KMS-11 (cell line): ENCODE results near the gene TDRD6.

Experiments used
- H2AFZ ChIP-seq: fragments of 200-600 bp; sonication (generic); 2 replicates; pipeline ENCODE4 v1.6.1; 2016; ENCODE audit warnings: antibody characterized with exemption, mixed run types, low read depth
- H3K27ac ChIP-seq: fragments of 200-600 bp; sonication (generic); 2 replicates; pipeline ENCODE4 v1.6.1; 2016; ENCODE audit warnings: mild to moderate bottlenecking, mixed run types
- H3K27me3 ChIP-seq: fragments of 200-600 bp; sonication (generic); 2 replicates; pipeline ENCODE4 v1.6.1; 2017; ENCODE audit warnings: mild to moderate bottlenecking, low read depth, mixed run types, moderate library complexity; ENCODE audit not compliant: insufficient read depth
- H3K36me3 ChIP-seq: fragments of 200-600 bp; sonication (generic); 2 replicates; pipeline ENCODE4 v1.6.1; 2017; ENCODE audit warnings: mild to moderate bottlenecking, mixed run types; ENCODE audit not compliant: insufficient read depth
- H3K4me1 ChIP-seq: fragments of 200-600 bp; sonication (generic); 2 replicates; pipeline ENCODE4 v1.6.1; 2016; ENCODE audit warnings: mild to moderate bottlenecking, low read depth, mixed run types; ENCODE audit not compliant: poor library complexity, severe bottlenecking
- H3K4me2 ChIP-seq: fragments of 200-600 bp; sonication (generic); 2 replicates; pipeline ENCODE4 v1.7.0; 2016; ENCODE audit warnings: mild to moderate bottlenecking, mixed run types
- H3K4me3 ChIP-seq: fragments of 200-600 bp; sonication (generic); IDR thresholded peaks from 2 replicates; pipeline ENCODE4 v1.6.1; 2017; ENCODE audit warnings: low read depth, low read length, mixed read lengths; ENCODE audit not compliant: insufficient read depth
- H3K79me2 ChIP-seq: fragments of 200-600 bp; sonication (generic); 2 replicates; pipeline ENCODE4 v1.6.1; 2016; ENCODE audit warnings: low read depth, mixed run types; ENCODE audit not compliant: insufficient read depth
- H3K9ac ChIP-seq: fragments of 200-600 bp; sonication (generic); 2 replicates; pipeline ENCODE4 v1.6.1; 2016; ENCODE audit warnings: mild to moderate bottlenecking, mixed run types
- H4K20me1 ChIP-seq: fragments of 200-600 bp; sonication (generic); 2 replicates; pipeline ENCODE4 v1.6.1; 2016; ENCODE audit warnings: mild to moderate bottlenecking, mixed run types; ENCODE audit not compliant: insufficient read depth
- TF ChIP-seq, protein P1 (sequence below): fragments of 200-600 bp; sonication (generic); conservative IDR thresholded peaks from 2 replicates; pipeline ENCODE4 v1.6.1; 2017; ENCODE audit warnings: low read depth, mild to moderate bottlenecking, antibody characterized with exemption, low read length, moderate library complexity, mixed read lengths

Gene TDRD6

GRCh38 chr6:46745973-46746372 is 58.3 kb downstream of the TDRD6 start:
- H3K36me3 ChIP-seq, result no peaks in the 10 kb centered on the region
- no peaks in the 10 kb centered on the region for H4K20me1 ChIP-seq
- no peaks in the 10 kb centered on the region for H3K4me1 ChIP-seq
- H3K4me2 ChIP-seq, result no peak overlapping the region
- TF ChIP-seq, protein P1, sequence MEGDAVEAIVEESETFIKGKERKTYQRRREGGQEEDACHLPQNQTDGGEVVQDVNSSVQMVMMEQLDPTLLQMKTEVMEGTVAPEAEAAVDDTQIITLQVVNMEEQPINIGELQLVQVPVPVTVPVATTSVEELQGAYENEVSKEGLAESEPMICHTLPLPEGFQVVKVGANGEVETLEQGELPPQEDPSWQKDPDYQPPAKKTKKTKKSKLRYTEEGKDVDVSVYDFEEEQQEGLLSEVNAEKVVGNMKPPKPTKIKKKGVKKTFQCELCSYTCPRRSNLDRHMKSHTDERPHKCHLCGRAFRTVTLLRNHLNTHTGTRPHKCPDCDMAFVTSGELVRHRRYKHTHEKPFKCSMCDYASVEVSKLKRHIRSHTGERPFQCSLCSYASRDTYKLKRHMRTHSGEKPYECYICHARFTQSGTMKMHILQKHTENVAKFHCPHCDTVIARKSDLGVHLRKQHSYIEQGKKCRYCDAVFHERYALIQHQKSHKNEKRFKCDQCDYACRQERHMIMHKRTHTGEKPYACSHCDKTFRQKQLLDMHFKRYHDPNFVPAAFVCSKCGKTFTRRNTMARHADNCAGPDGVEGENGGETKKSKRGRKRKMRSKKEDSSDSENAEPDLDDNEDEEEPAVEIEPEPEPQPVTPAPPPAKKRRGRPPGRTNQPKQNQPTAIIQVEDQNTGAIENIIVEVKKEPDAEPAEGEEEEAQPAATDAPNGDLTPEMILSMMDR, result no peak
- no peak overlapping the region for H2AFZ ChIP-seq
- no peak overlapping the region for H3K27ac ChIP-seq
- no peak overlapping the region for H3K9ac ChIP-seq
- H3K79me2 ChIP-seq, result no peaks in the 10 kb centered on the region
- no peak overlapping the region for H3K4me3 ChIP-seq
- no peaks in the 10 kb centered on the region for H3K27me3 ChIP-seq

DNA sequence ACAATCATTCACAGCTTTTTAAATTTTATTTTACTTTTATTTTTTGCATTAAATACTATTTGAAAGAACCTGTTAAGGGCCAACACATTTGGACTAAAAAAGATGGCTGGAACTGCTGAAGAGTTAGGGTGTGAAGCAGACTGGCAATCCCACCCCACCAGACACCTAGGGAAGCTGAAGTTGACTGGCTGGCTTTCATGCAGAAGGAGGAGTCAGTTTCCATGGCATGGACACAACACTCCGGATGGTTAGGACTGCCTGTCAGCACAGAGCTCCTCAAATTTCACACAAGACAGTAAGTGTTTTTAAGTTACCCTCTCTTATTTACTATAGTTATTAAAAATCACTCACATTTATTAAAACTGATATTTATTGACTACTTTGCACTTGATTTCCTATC is 59.0 kb downstream of the TDRD6 start, which contains the start of gene ANKRD66:
Gene ANKRD66, plus strand, starts transcription at position 238 of the 400 bp plus-strand sequence. CDS start 5,016 bp downstream, outside the sequence.
- Histone ChIP-seq H3K4me1 (no peaks in the 10 kb centered on the region), H3K4me2 (no peak within 1 kb of the TSS)
- TF ChIP-seq, protein P1, result no peak

DNA sequence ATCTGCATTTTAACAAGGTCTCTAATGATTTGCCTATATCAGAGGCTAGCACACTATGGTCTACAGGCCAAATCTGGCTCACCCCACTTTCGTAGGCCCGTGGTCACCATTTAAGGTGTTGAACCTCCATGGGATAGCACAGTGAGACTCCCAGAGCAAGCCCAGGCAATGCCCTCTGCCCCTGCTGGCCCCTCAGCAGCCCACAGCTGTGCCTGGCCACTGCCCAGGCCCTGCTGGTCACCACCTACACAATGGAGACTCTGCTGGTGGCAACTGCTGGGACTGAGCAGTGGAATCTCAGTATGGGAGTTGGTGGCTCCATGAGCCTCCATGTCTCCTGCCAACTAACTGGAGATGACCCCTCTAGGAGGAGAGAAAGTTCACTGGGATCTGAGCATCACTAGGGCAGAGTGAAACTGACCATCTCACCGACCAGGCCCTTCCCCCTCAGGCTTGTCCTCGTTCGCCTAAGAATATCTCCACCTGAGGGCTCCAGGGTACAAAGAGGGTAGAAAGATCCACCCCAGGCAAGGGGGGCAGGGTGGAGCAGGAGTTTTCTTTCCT is 61.3 kb downstream of the TDRD6 start:
- TF ChIP-seq, protein P1, result no peak
- Histone ChIP-seq H3K79me2 (no peaks in the 10 kb centered on the region), H3K9ac (no peak overlapping the region), H3K36me3 (no peaks in the 10 kb centered on the region), H3K4me1 (no peaks in the 10 kb centered on the region), H3K27me3 (no peaks in the 10 kb centered on the region), H2AFZ (no peak overlapping the region), H3K4me3 (no peak overlapping the region), H3K27ac (no peak overlapping the region), H3K4me2 (no peak overlapping the region), H4K20me1 (no peaks in the 10 kb centered on the region)

More for the DNA sequence above, 59.0 kb downstream of the TDRD6 start, which contains the start of gene ANKRD66:
- Histone ChIP-seq H3K27me3 (no peaks in the 10 kb centered on the region), H3K27ac (no peak within 1 kb of the TSS), H3K36me3 (no peaks in the 10 kb centered on the region), H4K20me1 (no peaks in the 10 kb centered on the region), H3K79me2 (no peaks in the 10 kb centered on the region), H3K9ac (no peak within 1 kb of the TSS), H2AFZ (no peak within 1 kb of the TSS), H3K4me3 (no peak within 1 kb of the TSS)

GRCh38 chr6:46749731-46750130 is 62.0 kb downstream of the TDRD6 start:
- Histone ChIP-seq H2AFZ (no peak overlapping the region), H3K4me2 (no peak overlapping the region), H3K27me3 (no peaks in the 10 kb centered on the region), H4K20me1 (no peaks in the 10 kb centered on the region), H3K79me2 (no peaks in the 10 kb centered on the region), H3K36me3 (no peaks in the 10 kb centered on the region), H3K9ac (no peak overlapping the region), H3K4me1 (no peaks in the 10 kb centered on the region), H3K4me3 (no peak overlapping the region), H3K27ac (no peak overlapping the region)
- TF ChIP-seq, protein P1, result no peak
